Stimulated activated CD8-positive, alpha-beta memory T cell treated with anti-CD3 and anti-CD28 coated beads, Interleukin-4, amount 100 ng/mL, for 1 hour (primary cell): ENCODE measurements around the gene RASD2.
"Not testable (repeated sequence)": the region's sequence is repeated elsewhere in the genome, so short reads cannot be mapped to it uniquely, and the experiment has no call there.

Experiments used
- DNase-seq, 2 donors: peaks; one replicate each; pipeline ENCODE4 v3.0.0-alpha.2; 2020; ENCODE audit warnings: low read depth in 2 of 2, low spot score in 1 of 2

Gene RASD2, protein sequence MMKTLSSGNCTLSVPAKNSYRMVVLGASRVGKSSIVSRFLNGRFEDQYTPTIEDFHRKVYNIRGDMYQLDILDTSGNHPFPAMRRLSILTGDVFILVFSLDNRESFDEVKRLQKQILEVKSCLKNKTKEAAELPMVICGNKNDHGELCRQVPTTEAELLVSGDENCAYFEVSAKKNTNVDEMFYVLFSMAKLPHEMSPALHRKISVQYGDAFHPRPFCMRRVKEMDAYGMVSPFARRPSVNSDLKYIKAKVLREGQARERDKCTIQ

DNA sequence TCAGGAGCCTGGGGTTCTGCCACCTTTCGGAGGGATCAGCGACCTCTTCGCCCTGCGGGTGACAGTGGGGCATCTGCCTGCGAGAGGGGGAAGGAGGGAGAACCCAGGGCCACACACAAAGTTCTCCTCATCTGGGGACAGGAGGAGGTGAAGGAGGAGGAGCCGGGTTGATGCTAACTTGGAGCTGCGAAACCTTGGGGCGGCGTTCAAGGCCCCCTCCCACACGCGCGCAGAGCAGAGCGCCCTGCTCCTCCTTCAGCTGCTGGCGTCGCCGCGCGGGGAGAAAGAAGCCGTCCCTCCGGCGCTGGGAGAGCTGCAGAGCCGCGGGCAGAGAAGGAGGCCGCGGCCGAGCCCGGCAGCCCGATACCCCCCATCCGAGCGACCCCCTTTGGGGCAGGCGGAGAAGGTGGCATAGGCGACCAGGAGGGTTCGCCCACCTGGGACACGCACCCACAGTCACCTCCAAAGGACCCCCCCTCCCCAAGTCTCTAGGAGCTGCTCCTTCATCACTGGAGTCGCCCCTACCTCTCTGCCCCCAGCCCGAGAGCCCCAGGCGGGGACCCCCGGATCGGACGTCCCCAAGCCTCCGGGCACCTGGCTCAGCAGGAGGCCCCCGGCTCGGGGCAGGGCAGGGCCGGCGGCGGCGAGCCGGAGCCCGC lies at the start of gene RASD2:
TSS of gene RASD2 (plus strand) at position 237 of the 659 bp plus-strand sequence. CDS start 5,979 bp downstream, outside the sequence.
- DNase-seq: no peak

DNA sequence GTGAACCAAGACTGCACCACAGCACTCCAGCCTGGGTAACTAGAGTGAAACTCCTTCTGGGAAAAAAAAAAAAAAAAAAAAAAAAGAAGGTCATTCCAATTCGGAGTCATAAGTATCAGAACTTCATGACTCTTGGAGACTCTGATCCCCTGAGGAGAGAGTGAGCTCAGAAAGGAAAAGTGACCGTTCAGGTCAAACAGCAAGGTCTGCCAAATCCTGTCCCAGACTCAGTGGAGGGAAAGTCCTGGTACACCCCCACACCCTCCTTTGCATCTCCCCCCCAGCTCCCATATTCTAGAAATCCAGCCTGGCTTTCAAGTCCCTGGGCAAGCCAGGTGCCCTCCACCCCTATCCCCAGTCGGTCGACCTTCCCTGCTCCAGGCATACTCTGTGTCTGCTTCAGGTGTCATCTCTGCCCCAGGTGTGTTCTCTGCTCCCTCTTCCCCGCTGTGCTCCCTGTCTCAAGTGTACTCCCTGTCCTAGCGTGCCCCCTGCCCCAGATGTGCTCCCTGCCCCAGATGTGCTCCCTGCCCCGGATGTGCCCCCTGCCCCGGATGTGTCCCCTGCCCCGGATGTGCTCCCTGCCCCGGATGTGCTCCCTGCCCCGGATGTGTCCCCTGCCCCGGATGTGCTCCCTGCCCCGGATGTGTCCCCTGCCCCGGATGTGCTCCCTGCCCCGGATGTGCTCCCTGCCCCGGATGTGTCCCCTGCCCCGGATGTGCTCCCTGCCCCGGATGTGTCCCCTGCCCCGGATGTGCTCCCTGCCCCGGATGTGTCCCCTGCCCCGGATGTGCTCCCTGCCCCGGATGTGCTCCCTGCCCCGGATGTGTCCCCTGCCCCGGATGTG lies 49.3 kb upstream of the RASD2 start:
- not testable (repeated sequence) for DNase-seq

DNA sequence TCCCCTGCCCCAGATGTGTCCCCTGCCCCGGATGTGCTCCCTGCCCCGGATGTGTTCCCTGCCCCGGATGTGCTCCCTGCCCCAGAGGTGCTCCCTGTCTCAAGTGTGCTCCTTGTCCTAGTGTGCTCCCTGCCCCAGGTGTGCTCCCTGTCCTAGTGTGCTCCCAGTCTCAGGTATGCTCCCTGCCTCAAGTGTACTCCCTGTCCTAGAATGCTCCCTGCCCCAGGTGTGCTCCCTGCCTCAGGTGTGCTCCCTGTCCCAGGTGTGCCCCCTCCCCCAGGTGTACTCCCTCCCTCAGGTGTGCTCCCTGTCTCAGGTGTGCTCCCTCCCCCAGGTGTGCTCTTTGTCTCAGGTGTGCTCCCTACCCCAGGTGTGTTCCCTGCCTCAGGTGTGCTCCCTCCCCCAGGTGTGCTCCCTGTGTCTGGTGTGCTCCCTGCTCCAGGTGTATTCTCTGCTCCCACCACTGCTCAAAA lies 48.7 kb upstream of the RASD2 start:
- no peak for DNase-seq

DNA sequence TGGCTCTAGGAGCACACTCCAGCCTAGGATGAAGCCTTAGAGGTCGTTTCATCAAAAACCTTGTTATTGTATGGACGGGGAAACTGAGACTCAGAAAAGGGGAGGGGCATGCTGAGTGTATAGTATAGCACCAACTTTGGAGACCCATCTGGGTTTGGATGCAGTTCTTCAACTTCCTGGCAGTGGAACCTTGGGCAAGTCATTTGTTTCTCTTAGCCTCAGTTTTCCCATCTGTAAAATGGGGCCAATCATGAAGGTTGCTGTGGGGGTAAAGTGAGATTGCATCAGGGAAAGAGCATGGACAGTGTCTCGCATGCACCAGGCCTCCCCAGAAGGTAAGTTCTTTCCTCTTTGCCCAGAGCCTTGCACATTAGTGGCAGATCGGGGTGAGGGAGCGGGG lies 47.6 kb upstream of the RASD2 start:
- no peak for DNase-seq

DNA sequence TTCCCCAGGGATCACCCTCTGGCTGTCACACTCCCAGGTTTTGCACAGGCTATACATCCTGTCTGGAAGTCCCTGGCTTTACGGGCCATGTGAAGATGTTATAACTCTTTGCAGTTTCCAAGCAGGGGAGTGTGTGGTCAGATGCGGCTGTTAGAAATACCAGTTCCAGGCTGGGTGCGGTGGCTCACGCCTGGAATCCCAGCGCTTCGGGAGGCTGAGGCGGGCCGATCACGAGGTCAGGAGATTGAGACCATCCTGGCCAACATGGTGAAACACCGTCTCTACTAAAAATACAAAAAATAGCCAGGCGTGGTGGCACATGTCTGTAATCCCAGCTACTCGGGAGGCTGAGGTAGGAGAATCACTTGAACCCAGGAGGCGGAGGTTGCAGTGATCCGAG lies 44.9 kb upstream of the RASD2 start:
- DNase-seq: not testable (repeated sequence)

DNA sequence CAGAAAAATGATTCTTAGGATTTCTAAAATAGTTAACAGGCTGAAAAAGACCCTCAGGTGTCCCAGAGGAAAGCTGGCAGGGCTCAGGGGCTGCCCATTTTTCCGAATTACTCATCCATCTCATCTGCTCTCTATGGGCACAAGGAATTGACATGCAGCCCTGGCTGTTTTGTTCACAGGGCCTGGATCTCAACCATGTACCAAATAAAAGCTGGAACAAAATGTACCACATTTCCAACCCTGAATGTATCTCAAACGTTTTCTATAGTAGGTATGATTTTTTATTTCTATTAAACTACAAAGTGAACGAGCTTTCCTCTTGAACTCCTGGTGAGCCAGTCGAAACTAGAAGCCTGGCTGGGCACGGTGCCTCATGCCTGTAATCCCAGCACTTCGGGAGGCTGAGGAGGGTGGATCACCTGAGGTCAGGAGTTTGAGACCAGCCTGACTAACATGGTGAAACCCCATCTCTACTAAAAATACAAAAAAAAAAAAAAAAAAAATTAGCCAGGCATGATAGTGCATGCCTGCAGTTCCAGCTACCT lies 43.8 kb upstream of the RASD2 start:
- no peak for DNase-seq

DNA sequence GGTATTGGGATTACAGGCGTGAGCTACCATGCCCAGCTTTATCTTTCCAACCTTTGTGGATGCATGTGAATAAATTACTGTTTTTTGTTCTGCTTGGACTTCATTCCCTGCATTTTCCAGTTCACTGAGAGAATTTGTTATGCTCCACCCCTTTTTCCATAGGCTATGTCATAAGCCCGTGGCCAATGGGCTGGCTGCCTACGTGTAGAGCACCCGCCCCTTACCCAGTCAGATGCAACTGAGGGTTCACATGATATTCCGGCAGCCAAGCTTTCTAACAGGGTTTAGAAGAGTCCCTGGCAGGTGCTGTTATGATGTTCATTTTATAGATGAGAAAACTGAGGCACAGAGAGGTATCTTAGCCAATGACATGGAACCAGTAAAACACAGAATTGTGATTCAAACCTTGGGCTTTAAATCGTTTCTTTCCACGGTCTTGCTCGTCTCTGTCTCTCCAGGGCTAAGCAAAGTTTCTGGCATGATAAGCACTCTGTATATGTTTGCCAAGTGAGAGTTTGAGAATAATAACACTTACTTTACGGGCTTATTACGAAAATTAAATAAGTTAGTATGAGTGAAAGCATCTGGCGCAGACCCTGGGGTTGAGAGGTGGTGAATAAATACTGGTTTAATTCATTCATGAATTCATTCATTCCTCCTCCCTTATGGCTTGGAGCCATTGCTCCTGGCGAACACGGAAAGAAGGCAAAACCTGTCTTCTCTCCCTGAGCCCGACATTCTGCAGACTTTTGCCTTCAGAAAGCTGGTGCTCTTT lies 42.4 kb upstream of the RASD2 start:
- DNase-seq: no peak

DNA sequence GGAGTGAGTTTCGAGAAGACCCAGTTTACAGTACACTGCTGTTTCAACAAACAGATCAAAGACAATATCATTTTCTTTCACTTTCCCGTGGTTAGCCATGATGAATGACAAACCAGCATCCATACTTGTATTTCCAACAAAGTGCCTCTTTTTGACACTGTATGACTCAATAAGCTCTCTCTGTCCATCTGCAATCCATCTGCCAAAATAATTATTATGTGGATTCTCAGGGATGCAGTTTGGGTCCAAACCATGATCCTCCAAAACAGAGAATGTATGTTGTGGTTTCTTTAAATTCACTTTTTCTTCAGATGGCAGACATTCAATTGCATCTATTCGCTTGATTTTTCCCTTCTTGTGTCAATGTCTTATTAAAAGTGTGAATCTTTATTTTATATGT lies 37.8 kb upstream of the RASD2 start:
- DNase-seq: no peak

DNA sequence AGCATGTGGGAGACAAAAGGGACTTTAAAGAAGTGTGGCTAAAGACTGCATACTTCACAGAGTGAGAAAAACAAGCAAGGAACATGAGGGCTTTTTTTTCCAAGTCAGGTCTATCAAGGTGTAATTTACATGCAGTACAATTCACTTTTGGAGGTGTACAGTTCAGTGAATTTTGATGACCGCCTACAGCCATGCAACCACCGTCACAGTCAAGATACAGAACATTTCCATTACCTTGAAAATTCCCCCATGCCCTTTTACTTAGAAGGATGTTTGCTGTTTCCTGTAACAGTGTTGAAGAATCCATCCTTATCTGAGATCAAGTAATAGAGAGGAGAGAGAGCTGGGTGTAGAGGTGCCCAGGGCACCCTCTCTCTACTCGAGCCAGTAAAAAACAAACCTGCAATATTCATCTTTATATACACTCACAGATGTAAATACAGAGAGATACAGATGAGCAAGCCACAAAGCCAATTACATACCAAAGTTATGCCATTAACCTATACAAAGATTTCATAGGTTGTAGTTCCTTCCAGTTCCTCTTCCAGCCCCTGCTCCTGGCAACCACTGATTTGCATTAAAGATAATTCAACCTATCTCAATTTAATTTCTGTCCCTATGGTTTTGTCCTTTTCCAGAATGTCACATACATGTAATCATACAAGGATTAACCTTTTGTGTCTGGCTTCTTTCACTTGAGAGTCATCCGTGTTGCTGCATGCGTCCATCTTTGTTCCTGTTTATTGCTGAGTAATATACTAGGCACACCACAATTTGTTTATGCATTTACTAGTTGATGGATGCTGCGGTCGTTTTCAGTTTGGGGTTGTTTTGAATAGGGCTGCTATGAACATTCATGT lies 35.0 kb upstream of the RASD2 start:
- DNase-seq: no peak

DNA sequence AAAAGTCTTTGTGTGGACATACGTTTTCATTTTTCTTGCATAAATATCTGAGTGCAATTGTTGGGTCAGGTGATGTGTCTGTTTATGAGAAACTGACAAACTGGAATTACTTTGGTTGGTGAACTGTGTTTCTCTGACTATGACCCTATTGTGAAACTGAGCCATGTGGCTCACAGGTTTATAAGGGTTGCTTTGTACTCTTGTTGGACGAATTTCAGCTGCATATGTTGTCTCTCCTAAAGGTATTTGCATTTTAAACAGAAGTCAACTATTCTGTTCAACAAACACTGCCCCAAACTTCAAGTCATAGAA lies 34.4 kb upstream of the RASD2 start:
- DNase-seq: no peak

DNA sequence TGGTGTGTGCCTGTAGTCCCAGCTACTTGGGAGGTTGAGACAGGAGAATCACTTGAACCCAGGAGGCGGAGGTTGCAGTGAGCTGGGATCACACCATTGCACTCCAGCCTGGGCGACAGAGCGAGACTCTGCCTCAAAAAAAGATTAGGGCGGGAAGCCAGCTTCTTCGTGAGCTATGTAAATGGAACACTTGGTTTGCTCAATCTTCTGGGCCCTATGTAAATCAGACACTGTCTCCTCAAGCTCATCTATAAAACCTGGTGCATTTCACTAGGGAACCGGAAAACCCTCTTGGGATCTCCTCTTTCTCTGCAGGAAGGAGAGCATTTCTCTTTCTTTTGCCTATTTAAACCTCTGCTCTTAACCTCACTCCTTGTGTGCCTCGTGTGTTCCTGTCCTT lies 32.8 kb upstream of the RASD2 start:
- not testable (repeated sequence) for DNase-seq

DNA sequence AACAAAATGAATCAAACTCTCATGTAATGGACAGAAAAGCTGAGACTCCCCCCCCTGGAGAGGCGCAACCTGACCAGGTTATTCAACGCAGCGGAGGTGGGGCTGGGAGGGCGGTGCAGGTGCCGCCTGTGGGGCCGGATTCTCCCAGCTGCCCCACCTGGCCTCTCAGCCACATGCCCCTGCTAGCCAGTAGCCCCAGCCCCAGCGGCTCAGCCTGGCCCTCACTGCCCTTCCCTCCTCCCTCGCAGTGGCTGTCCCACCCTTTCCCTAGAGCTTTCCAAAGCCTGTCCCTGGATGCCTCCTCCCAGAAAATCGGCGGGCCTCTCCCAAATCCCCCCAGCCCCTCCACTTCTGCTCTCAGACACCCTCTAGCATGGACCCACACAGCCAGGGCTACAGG lies 31.2 kb upstream of the RASD2 start:
- DNase-seq: no peak

DNA sequence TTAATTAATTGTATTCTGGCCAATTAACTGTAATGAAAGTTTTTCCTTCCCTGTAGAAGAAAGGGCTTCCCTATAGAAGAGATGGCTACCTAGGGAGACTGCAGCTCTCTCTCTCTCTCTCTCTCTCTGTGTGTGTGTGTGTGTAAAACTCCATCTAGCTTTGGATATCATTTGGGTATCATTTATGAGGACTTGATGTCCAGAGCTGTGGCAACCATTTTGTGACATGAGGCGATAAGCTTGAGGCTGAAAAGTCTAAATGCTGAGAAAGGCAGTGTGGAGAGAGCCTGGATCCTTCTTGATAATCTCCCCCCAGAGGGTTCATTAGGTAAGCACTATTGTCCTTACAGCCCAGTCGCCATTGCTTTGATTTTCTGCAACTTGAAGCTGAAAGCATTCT lies 30.7 kb upstream of the RASD2 start:
- no peak for DNase-seq

DNA sequence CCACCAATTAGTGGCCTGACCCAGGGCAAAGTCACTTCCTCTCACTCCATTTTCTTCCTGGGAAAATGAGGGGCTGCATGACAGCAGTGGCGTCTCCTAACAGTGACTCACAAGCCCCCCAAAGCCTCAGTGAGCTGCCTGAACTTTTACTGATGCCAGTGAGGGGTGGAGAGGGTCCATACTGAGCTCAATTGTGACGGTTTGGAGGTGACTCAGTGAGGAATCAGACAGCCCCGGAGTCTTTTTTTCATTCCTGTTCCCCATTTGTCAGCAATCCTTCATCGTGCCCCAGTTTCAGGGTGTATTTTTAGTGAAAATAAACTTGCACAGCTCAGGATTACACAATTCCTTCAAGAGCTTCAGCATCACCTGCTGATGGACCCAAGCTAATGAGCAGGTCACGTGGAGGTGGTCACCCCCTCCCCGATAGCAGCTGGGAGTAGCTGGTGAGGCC lies 30.1 kb upstream of the RASD2 start:
- no peak for DNase-seq

DNA sequence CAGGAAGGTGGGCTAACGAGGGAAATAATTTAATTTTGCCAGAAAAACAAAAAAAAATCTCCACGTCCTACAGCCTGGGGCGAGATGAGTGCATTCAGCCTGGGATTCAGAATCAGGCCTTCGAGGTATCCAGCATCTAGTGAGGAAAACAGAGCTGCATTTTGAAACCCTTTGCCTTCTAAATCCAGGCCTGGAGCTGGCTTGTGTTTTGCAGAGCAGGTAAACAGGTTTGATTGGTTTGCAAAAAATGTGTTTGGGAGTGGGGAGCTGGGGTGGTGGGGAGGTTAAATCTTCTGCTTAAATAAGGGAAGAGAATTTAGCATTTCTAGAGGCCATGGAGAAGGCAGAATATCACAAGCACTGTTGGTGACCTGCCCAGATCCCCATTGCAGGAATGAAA lies 29.7 kb upstream of the RASD2 start:
- no peak for DNase-seq

DNA sequence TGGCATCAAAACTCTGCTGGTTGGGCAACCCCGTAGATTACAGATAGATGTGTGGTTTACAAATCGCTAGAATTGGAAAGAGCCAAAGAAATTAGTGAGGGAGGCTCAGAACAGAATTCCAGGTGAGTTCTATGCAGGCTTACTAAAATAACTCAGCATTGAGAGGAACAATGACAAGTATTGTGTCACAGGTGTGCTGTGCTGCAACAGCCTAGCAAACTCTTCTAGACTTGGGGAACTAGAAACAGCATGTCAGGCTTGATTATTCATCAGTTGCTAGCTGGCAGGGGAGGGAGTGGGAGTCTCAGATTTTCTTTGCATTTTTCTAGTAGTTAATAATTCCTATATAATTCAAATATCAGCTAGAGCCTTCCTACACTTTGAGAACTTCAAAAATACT lies 26.3 kb upstream of the RASD2 start:
- DNase-seq: no peak

DNA sequence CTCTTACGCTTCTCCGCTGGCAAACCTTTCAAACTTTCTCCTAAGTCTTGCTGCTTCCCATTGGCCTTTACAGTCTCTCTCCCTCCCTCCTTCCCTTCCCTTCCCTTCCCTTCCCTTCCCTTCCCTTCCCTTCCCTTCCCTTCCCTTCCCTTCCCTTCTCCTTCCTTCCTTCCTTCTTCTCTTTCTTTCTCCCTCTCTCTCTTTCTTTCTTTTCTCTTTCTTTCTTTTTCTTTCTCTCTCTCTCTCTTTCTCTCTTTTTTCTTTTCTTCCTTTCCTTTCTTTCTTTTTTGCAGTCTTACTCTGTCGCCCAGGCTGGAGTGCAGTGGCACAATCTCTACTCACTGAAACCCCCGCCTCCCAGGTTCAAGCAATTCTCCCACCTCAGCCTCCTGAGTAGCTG lies 24.7 kb upstream of the RASD2 start:
- not testable (repeated sequence) for DNase-seq

DNA sequence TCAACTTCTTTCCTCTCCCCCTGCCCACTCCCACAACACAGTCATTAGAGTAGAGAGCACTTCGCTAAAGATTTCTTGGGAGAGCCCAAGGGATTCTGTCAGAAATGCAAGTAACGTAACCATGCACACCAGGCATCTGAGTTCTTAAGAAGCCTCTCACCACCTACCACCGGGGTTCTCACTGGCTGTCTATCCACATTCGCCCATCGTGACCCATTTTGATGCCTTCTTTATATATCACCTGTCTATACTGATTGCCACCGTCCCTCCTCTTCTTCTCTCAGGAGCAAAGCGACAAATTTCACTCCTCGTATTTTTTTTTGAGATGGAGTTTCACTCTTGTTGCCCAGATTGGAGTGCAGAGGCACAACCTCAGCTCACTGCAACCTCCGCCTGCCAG lies 23.9 kb upstream of the RASD2 start:
- no peak for DNase-seq

DNA sequence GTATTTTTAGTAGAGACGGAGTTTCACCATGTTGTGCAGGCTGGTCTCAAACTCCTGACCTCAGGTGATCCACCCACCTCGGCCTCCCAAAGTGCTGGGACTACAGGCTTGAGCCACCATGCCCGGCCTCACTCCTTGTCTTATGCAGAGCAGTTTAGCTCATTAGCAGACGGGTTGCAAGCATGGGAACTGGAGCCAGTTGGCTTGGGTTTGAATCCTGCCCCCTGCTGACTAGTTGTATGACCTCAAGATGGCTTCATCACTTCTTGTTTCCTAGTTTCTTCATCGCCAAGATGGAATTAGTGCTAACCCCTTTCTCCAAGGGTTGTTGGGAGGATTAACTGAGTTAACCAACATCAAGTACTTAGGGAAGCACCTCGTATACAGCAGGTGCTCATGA lies 23.4 kb upstream of the RASD2 start:
- no peak for DNase-seq
